ENCODE measurements around the gene NCAPH2.

GRCh38 chr22:50460938-50461337 lies 47.1 kb upstream of the NCAPH2 start:
- peak; percentile 78 for TF ChIP-seq POLR2AphosphoS5 (IDR thresholded peaks at IDR 0.05)
- TF ChIP-seq, protein P1, sequence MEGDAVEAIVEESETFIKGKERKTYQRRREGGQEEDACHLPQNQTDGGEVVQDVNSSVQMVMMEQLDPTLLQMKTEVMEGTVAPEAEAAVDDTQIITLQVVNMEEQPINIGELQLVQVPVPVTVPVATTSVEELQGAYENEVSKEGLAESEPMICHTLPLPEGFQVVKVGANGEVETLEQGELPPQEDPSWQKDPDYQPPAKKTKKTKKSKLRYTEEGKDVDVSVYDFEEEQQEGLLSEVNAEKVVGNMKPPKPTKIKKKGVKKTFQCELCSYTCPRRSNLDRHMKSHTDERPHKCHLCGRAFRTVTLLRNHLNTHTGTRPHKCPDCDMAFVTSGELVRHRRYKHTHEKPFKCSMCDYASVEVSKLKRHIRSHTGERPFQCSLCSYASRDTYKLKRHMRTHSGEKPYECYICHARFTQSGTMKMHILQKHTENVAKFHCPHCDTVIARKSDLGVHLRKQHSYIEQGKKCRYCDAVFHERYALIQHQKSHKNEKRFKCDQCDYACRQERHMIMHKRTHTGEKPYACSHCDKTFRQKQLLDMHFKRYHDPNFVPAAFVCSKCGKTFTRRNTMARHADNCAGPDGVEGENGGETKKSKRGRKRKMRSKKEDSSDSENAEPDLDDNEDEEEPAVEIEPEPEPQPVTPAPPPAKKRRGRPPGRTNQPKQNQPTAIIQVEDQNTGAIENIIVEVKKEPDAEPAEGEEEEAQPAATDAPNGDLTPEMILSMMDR (IDR thresholded peaks at IDR 0.05) = no peak
